Naive thymus-derived CD4-positive, alpha-beta T cell (primary cell): ENCODE data around the gene ZC3H12D. TPM values are rescaled to one million over a fixed set of nuclear protein-coding genes. Genes with fewer than 3 reads are reported as not detected.
"Not testable (repeated sequence)": the region's sequence is repeated elsewhere in the genome, so short reads cannot be mapped to it uniquely, and the experiment has no call there.

Experiments
- ATAC-seq: fragments of 150-1000 bp; cut with Tn5 transposase; 2 replicates; pipeline ENCODE4 v1.10.0; 2021; ENCODE audit warnings: mild to moderate bottlenecking, moderate library complexity
- CTCF ChIA-PET: fragments of 350-600 bp; sonication (Branson Sonifier 250); formaldehyde crosslinking; loops from one replicate; lab custom pipeline; 2021; ENCODE audit warnings: antibody characterized with exemption; lab: Charles Lee
- POLR2A ChIA-PET: fragments of 350-600 bp; sonication (Branson Sonifier 250); formaldehyde crosslinking; loops from one replicate; lab custom pipeline; 2021; ENCODE audit warnings: antibody characterized with exemption, inconsistent platforms; lab: Charles Lee
- DNase-seq, 9 donors: peaks; one replicate each; pipeline versions ENCODE4 v3.0.0 to v3.0.0-alpha.2; 2020 to 2022; ENCODE audit warnings: mixed read lengths in 1 of 9
- H3K27ac ChIP-seq: one replicate; pipeline ENCODE4 v1.7.0; 2013; ENCODE audit warnings: mild to moderate bottlenecking, low read depth, low read length, moderate library complexity
- H3K27me3 ChIP-seq, 2 donors: one replicate each; pipeline ENCODE4 v1.7.0; 2013; ENCODE audit warnings: low read length in 2 of 2, mild to moderate bottlenecking in 2 of 2, moderate library complexity in 2 of 2; ENCODE audit not compliant: control insufficient read depth in 2 of 2, insufficient read depth in 2 of 2
- H3K36me3 ChIP-seq, 3 experiments: 1 replicate in 2 of 3; 2 replicates in 1 of 3; pipeline ENCODE4 v1.7.0; 2013; ENCODE audit warnings: low read length in 3 of 3, mild to moderate bottlenecking in 3 of 3, moderate library complexity in 1 of 3; ENCODE audit not compliant: insufficient read depth in 3 of 3, control insufficient read depth in 2 of 3
- H3K4me1 ChIP-seq, 2 donors: one replicate each; pipeline ENCODE4 v1.7.0; 2013; ENCODE audit warnings: low read length in 2 of 2, mild to moderate bottlenecking in 2 of 2, moderate library complexity in 1 of 2; ENCODE audit not compliant: control insufficient read depth in 2 of 2, insufficient read depth in 2 of 2
- H3K4me3 ChIP-seq: 2 replicates; pipeline ENCODE4 v1.7.0; 2013; ENCODE audit warnings: mild to moderate bottlenecking, low read length
- H3K9me3 ChIP-seq, 3 experiments: 1 replicate in 2 of 3; 2 replicates in 1 of 3; pipeline ENCODE4 v1.7.0; 2013; ENCODE audit warnings: low read length in 3 of 3; ENCODE audit not compliant: control insufficient read depth in 2 of 3
- H3K27ac Mint-ChIP-seq, 9 donors: one replicate each; pipeline ENCODE4 v1.8.0; 2020 to 2022; ENCODE audit warnings: mixed read lengths in 9 of 9, mild to moderate bottlenecking in 8 of 9, moderate library complexity in 5 of 9, inconsistent platforms in 2 of 9
- H3K27me3 Mint-ChIP-seq, 5 donors: one replicate each; pipeline ENCODE4 v1.8.0; 2021 to 2022; ENCODE audit warnings: mixed read lengths in 5 of 5, mild to moderate bottlenecking in 1 of 5
- H3K36me3 Mint-ChIP-seq, 5 donors: one replicate each; pipeline ENCODE4 v1.8.0; 2020 to 2022; ENCODE audit warnings: mixed read lengths in 5 of 5, mild to moderate bottlenecking in 3 of 5, inconsistent platforms in 1 of 5
- H3K4me1 Mint-ChIP-seq, 7 donors: one replicate each; pipeline ENCODE4 v1.8.0; 2020 to 2022; ENCODE audit warnings: mixed read lengths in 7 of 7, mild to moderate bottlenecking in 3 of 7, inconsistent platforms in 1 of 7
- H3K4me3 Mint-ChIP-seq, 10 donors: one replicate each; pipeline ENCODE4 v1.8.0; 2020 to 2022; ENCODE audit warnings: mild to moderate bottlenecking in 10 of 10, mixed read lengths in 10 of 10, moderate library complexity in 6 of 10, inconsistent platforms in 2 of 10
- H3K9me3 Mint-ChIP-seq, 11 donors: one replicate each; pipeline ENCODE4 v1.8.0; 2020 to 2022; ENCODE audit warnings: mixed read lengths in 11 of 11, mild to moderate bottlenecking in 4 of 11, inconsistent platforms in 1 of 11, moderate library complexity in 1 of 11
- intact Hi-C, 2 donors: fragments of 100-400 bp; cut with micrococcal nuclease; formaldehyde crosslinking; loops; one replicate each; pipeline ENCODE4 v1.15.1; 2023
- polyA plus RNA-seq, 2 donors: library from polyadenylated mRNA; unstranded; fragments of 300-500 nt; fragmentation: Illumina TruSeq; gene quantifications; one replicate each; pipeline ENCODE4 v1.2.3, GENCODE V29; 2021
- total RNA-seq, 6 experiments: library from RNA in 5 of 6; stranded (reverse) in 5 of 6; gene quantifications; 1 replicate in 5 of 6; 2 replicates in 1 of 6; pipeline ENCODE4 v1.2.3 and lab custom pipeline; 2021 to 2026

ZC3H12D gene
- total and polyA plus RNA-seq, 7 experiments from 2014 or later = 1.8 to 85.6 (median 67.9) TPM

GRCh38 chr6:149499066-149499465 lies 14.3 kb upstream of the ZC3H12D start:
- CTCF ChIA-PET = interaction anchor here (0.6 to 0.8 kb wide), 2 partner anchors 18 to 22 kb away, joined by 5 to 6 read pairs; no protein-coding TSS in a partner anchor
- Mint-ChIP-seq H3K27me3 (no peaks in the 10 kb centered on the region), H3K4me1 (peaks cover 18 to 68% (median 58%) of the 10 kb centered on the region in 7 donors), H3K4me3 (no peak overlapping the region), H3K9me3 (no peaks in the 10 kb centered on the region), H3K27ac (peak overlapping the region in 8 of 9 donors; percentile 14 to 100 (median 80)), H3K36me3 (peaks cover 2 to 18% (median 15%) of the 10 kb centered on the region in 5 donors)
- no peak for ATAC-seq
- no peaks in the 10 kb centered on the region for H3K9me3 ChIP-seq
- POLR2A ChIA-PET = interaction anchor here (0.5 to 1.0 kb wide), 4 partner anchors 13 to 72 kb away, joined by 3 to 4 read pairs (median 3); no protein-coding TSS in a partner anchor
- no peak overlapping the region for H3K27ac ChIP-seq
- H3K27me3 ChIP-seq = no peaks in the 10 kb centered on the region
- H3K4me1 ChIP-seq = peaks cover 12 to 33% of the 10 kb centered on the region in 2 donors
- intact Hi-C loops = no loop called here
- no peak for DNase-seq
- no peak overlapping the region for H3K4me3 ChIP-seq
- no peaks in the 10 kb centered on the region for H3K36me3 ChIP-seq

GRCh38 chr6:149497365-149497764 lies 12.6 kb upstream of the ZC3H12D start:
- peaks cover 0 to 15% (median 13%) of the 10 kb centered on the region in 5 donors for H3K36me3 Mint-ChIP-seq
- ChIA-PET CTCF (interaction anchor here (3.4 to 5.8 kb wide), 2 partner anchors 12 to 19 kb away, joined by 22 to 43 read pairs; partner anchors contain the start of gene ZC3H12D), POLR2A (interaction anchor here (3.3 to 3.8 kb wide), 2 partner anchors 8 to 20 kb away, joined by 25 to 32 read pairs; no protein-coding TSS in a partner anchor)
- peaks cover 30 to 80% (median 63%) of the 10 kb centered on the region in 7 donors for H3K4me1 Mint-ChIP-seq
- Histone ChIP-seq H3K4me1 (peaks cover 16 to 48% of the 10 kb centered on the region in 2 donors), H3K4me3 (no peak overlapping the region), H3K36me3 (no peaks in the 10 kb centered on the region), H3K9me3 (no peaks in the 10 kb centered on the region), H3K27ac (peak overlapping the region; percentile 25), H3K27me3 (no peaks in the 10 kb centered on the region)
- H3K27ac Mint-ChIP-seq = peak overlapping the region in 8 of 9 donors; percentile 43 to 100 (median 92)
- no peaks in the 10 kb centered on the region for H3K27me3 Mint-ChIP-seq
- DNase-seq (no peak), ATAC-seq (no peak)
- H3K9me3 Mint-ChIP-seq = peaks cover 0 to 1% (median 0%) of the 10 kb centered on the region in 11 donors
- intact Hi-C loops = no loop called here
- H3K4me3 Mint-ChIP-seq = peak overlapping the region in 1 of 10 donors; percentile 47

- peaks cover 0 to 15% (median 12%) of the 10 kb centered on the region in 5 donors for H3K36me3 Mint-ChIP-seq
- H3K4me1 Mint-ChIP-seq = peaks cover 28 to 80% (median 60%) of the 10 kb centered on the region in 7 donors
- intact Hi-C loops, ATAC-seq, H3K9me3 ChIP-seq, H3K9me3 Mint-ChIP-seq, H3K36me3 ChIP-seq, H3K27me3 Mint-ChIP-seq, H3K4me3 ChIP-seq, H3K27me3 ChIP-seq, DNase-seq: not testable (repeated sequence)
- Histone ChIP-seq H3K4me1 (peaks cover 16 to 48% of the 10 kb centered on the region in 2 donors), H3K27ac (peak overlapping the region; percentile 94)
- CTCF ChIA-PET = interaction anchor here (1.1 to 5.8 kb wide), 5 partner anchors 11 to 415 kb away, joined by 3 to 43 read pairs (median 9); partner anchors contain the start of gene ZC3H12D
- peak overlapping the region; percentile 84 to 100 (median 92) for H3K27ac Mint-ChIP-seq
- POLR2A ChIA-PET = interaction anchor here (0.9 to 3.8 kb wide), 4 partner anchors 8 to 20 kb away, joined by 3 to 32 read pairs (median 14); no protein-coding TSS in a partner anchor
- H3K4me3 Mint-ChIP-seq = peak overlapping the region in 3 of 10 donors; percentile 65 to 75 (median 69)
Measured at GRCh38 chr6:149496597-149496996, 11.8 kb upstream of the ZC3H12D start.

GRCh38 chr6:149495349-149496016 lies 10.7 kb upstream of the ZC3H12D start:
- POLR2A ChIA-PET = interaction anchor here (0.5 to 3.8 kb wide), 11 partner anchors 10 to 171 kb away, joined by 3 to 32 read pairs (median 5); no protein-coding TSS in a partner anchor
- DNase-seq = peak in 2 of 9 donors; percentile 11 to 33

GRCh38 chr6:149494810-149495209 lies 10.0 kb upstream of the ZC3H12D start:
- H3K27me3 ChIP-seq, H3K9me3 Mint-ChIP-seq, H3K9me3 ChIP-seq, H3K36me3 Mint-ChIP-seq, H3K36me3 ChIP-seq, H3K27me3 Mint-ChIP-seq: not testable (repeated sequence)
- H3K27ac Mint-ChIP-seq = peak overlapping the region; percentile 84 to 100 (median 92)
- ChIA-PET CTCF (interaction anchor here (0.6 to 5.8 kb wide), 9 partner anchors 9 to 466 kb away, joined by 3 to 43 read pairs (median 4); partner anchors contain the start of gene ZC3H12D), POLR2A (interaction anchor here (0.5 to 3.8 kb wide), 11 partner anchors 10 to 170 kb away, joined by 3 to 32 read pairs (median 5); no protein-coding TSS in a partner anchor)
- H3K4me1 Mint-ChIP-seq = peaks cover 30 to 85% (median 58%) of the 10 kb centered on the region in 7 donors
- intact Hi-C loops = loop anchor here (1.0 kb wide), 6 partner anchors 10 to 355 kb away; partner anchors contain the start of genes ZC3H12D (in 2 of the 2) and PPIL4 (in 1 of the 2)
- Histone ChIP-seq H3K27ac (peak overlapping the region; percentile 94), H3K4me3 (peak overlapping the region; percentile 44), H3K4me1 (peaks cover 16 to 48% of the 10 kb centered on the region in 2 donors)
- DNase-seq (peak in 8 of 9 donors; percentile 57 to 90 (median 79)), ATAC-seq (peak; percentile 95)
- H3K4me3 Mint-ChIP-seq = peak overlapping the region; percentile 51 to 76 (median 68)

More at GRCh38 chr6:149495349-149496016, 10.7 kb upstream of the ZC3H12D start:
- peak; percentile 46 for ATAC-seq
- H3K4me1 ChIP-seq = peaks cover 16 to 48% of the 10 kb centered on the region in 2 donors
- H3K27ac ChIP-seq = peak overlapping the region; percentile 94
- intact Hi-C loops = loop anchor here (1.0 kb wide), 6 partner anchors 10 to 355 kb away; partner anchors contain the start of genes ZC3H12D (in 2 of the 2) and PPIL4 (in 1 of the 2)
- not testable (repeated sequence) for H3K27me3 Mint-ChIP-seq, H3K9me3 ChIP-seq, H3K36me3 ChIP-seq, H3K9me3 Mint-ChIP-seq, H3K27me3 ChIP-seq
- Mint-ChIP-seq H3K4me1 (peaks cover 28 to 82% (median 61%) of the 10 kb centered on the region in 7 donors), H3K36me3 (peaks cover 0 to 15% (median 12%) of the 10 kb centered on the region in 5 donors), H3K4me3 (peak overlapping the region; percentile 51 to 76 (median 68)), H3K27ac (peak overlapping the region; percentile 84 to 100 (median 92))
- CTCF ChIA-PET = interaction anchor here (0.6 to 5.8 kb wide), 10 partner anchors 8 to 467 kb away, joined by 3 to 43 read pairs (median 4); partner anchors contain the start of gene ZC3H12D
- H3K4me3 ChIP-seq = peak overlapping the region; percentile 44

GRCh38 chr6:149493761-149494320 lies 9.0 kb upstream of the ZC3H12D start:
- H3K4me3 ChIP-seq = no peak overlapping the region
- no peaks in the 10 kb centered on the region for H3K9me3 ChIP-seq
- H3K4me1 Mint-ChIP-seq = peaks cover 30 to 89% (median 58%) of the 10 kb centered on the region in 7 donors
- H3K9me3 Mint-ChIP-seq = peaks cover 0 to 1% (median 0%) of the 10 kb centered on the region in 11 donors
- DNase-seq (no peak), ATAC-seq (no peak)
- H3K27me3 ChIP-seq = no peaks in the 10 kb centered on the region
- peaks cover 16 to 48% of the 10 kb centered on the region in 2 donors for H3K4me1 ChIP-seq
- H3K36me3 ChIP-seq = no peaks in the 10 kb centered on the region
- no peaks in the 10 kb centered on the region for H3K27me3 Mint-ChIP-seq
- H3K27ac ChIP-seq = peak overlapping the region; percentile 94
- H3K4me3 Mint-ChIP-seq = peak overlapping the region in 5 of 10 donors; percentile 1 to 75 (median 48)
- POLR2A ChIA-PET = interaction anchor here (0.6 to 3.8 kb wide), 7 partner anchors 11 to 346 kb away, joined by 3 to 32 read pairs (median 6); no protein-coding TSS in a partner anchor
- H3K27ac Mint-ChIP-seq = peak overlapping the region; percentile 84 to 100 (median 92)
- CTCF ChIA-PET = interaction anchor here (1.4 to 5.8 kb wide), 4 partner anchors 9 to 62 kb away, joined by 3 to 43 read pairs (median 6); partner anchors contain the start of gene ZC3H12D
- H3K36me3 Mint-ChIP-seq = peaks cover 0 to 9% (median 7%) of the 10 kb centered on the region in 5 donors
- intact Hi-C loops = no loop called here
